Limb (tissue), 2 donors: ENCODE data around the gene DPH6.
"Not testable (repeated sequence)": the region's sequence is repeated elsewhere in the genome, so short reads cannot be mapped to it uniquely, and the experiment has no call there.

Experiments
- DNase-seq, 2 donors: peaks; one replicate each; pipeline ENCODE4 v3.0.0-alpha.2; 2016; ENCODE audit errors: extremely low spot score in 2 of 2

The DPH6 gene, protein sequence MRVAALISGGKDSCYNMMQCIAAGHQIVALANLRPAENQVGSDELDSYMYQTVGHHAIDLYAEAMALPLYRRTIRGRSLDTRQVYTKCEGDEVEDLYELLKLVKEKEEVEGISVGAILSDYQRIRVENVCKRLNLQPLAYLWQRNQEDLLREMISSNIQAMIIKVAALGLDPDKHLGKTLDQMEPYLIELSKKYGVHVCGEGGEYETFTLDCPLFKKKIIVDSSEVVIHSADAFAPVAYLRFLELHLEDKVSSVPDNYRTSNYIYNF

GRCh38 chr15:35545824-35546510 is at the start of gene DPH6:
Gene DPH6 (minus strand): TSS chr15:35546165. CDS start chr15:35546141, 24 bp downstream.
- peak; percentile 87 to 92 for DNase-seq

GRCh38 chr15:35595656-35596055 is 49.7 kb upstream of the DPH6 start:
- DNase-seq: no peak

DNA sequence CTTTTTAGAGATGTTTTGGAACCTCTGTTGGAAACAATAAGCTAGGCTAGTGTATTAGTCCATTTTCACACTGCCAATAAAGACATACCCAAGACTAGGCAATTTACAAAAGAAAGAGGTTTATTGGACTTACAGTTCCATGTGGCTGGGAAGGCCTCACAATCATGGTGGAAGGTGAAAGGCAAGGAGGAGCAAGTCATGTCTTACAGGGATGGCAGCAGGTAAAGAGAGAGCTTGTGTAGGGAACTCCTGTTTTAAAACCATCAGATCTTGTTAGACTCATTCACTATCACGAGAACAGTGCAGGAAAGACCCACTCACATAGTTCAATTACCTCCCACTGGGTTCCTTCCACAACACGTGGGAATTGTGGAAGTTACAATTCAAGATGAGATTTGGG is 46.0 kb upstream of the DPH6 start:
- not testable (repeated sequence) for DNase-seq

DNA sequence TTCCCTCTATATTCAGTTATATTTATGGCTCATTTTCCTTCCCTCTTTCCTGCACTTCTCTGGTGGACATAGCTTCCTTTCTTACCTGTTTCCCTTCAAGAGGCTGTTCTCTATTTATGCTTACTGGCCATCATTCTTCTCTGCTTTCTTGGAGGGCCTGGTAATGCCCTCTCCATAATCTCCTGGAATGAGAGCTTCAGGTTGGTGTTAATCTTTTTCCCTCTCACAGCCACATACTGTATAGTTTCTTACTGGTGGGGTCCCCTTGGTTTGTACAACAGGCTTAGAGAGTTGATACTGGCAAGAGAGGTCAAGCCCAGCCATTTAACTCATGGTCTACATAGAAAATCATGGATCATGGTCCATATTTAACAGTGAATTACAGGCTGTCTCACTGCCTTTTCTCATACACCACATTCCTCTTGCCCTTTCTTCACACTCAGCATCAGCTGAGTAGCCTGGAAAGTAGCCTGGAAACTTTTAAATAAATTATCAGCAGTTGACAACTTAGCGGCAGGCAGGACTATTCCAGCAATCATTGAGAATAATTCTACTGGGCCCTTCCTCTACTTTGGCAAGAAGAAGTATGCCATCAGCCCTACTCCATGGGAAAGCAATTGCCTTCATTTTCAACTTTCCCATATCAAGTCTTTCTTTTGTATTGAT is 38.0 kb upstream of the DPH6 start:
- no peak for DNase-seq

DNA sequence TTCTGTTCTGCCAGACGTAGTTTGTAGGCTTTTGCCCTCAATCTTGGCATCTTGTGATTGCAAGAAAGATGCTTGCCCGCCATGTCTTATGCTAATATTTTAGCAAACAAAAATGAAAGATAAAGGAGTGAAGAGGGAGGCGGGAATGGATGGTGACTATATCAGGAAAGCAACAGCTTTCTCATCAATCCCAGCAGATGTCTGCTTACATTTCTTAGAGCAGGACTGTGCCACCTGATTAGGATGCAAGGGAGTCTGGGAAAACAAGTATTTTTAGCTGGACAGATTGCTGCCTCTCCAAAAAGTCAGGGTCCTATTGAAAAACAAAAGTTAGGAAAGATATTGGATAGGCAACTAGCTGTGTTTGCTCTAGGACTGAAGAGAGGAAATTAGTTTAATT is 34.6 kb upstream of the DPH6 start:
- no peak for DNase-seq

DNA sequence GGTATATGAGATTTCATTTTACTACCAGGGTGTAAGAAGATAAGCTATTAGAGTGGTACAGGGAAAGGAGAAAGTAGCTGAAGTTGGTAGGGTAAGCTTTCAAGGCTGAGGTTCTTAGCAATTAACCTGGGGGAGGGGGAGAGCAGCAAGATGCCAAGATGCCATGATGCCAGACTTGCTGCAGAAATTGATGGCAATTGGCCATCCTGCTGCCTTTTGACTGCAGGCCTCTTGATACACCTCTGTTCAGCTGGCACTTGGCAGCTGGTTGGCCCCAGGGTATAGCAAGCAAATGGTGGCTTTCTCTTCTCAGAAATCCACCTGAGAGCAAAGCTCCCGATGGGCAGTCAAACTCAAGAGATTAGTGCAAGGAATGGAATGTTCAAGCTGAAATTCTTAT is 21.4 kb upstream of the DPH6 start:
- no peak for DNase-seq

DNA sequence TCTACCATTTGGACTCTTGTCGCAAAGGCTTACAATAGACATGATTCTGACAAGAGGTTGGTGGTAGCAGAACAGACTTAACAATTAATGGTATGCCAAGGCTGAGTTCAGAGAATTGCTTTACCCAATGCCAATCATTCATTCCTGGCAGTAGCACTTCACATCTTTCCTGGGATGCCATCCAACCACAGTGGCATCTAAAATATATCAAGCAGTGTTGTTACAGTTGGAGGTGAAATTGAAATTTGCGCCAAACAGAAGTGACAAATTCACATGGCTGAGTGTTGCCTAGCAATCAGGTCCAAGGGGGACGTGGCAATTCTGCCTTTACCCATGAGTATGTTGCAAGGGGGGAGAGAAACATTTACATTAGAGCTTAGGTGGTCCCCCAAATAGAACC is 21.0 kb upstream of the DPH6 start:
- DNase-seq: no peak

GRCh38 chr15:35565901-35566300 is 19.9 kb upstream of the DPH6 start:
- DNase-seq: no peak

GRCh38 chr15:35562641-35563040 is 16.7 kb upstream of the DPH6 start:
- no peak for DNase-seq

DNA sequence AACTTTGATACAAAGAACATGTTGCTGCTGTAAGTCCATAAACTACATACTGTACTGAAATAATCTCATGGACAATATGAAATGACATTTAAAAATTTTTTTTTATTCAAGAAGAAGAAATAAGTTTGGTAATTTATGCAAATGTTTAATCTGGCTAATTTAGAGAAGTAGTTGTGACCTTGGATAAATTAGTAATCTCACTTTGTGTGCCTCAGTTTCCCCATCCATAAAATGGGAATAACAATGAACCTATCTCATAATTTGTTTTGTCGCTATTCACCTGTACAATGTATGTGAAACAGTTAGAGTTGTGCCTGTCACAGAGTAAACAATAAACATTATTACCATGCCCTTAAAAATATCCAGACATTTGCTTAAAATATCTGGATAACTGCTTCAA is 15.3 kb upstream of the DPH6 start:
- DNase-seq: no peak

GRCh38 chr15:35560870-35561269 is 14.9 kb upstream of the DPH6 start:
- DNase-seq: no peak

DNA sequence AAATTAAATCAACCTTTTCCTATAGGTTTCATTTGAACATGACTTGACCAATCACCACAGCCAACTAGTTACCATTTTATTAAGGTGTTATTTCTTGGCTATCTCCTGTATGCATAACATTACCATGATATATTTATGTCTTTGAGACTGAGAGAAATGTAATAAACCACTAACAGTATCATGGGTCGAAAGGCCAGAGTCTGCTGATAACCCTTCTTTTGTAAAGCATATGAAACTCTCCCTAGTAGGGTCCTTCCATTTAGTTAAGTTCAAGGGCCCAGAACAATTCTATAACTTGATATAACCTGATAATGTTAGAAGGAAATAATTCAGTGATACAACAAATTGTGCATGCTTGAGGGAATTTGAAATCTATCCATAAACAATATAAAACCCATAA is 14.3 kb upstream of the DPH6 start:
- DNase-seq: no peak

GRCh38 chr15:35559683-35560082 is 13.7 kb upstream of the DPH6 start:
- DNase-seq: no peak

- no peak for DNase-seq
These were observed 11.6 kb upstream of the DPH6 start for GRCh38 chr15:35557544-35557943.

DNA sequence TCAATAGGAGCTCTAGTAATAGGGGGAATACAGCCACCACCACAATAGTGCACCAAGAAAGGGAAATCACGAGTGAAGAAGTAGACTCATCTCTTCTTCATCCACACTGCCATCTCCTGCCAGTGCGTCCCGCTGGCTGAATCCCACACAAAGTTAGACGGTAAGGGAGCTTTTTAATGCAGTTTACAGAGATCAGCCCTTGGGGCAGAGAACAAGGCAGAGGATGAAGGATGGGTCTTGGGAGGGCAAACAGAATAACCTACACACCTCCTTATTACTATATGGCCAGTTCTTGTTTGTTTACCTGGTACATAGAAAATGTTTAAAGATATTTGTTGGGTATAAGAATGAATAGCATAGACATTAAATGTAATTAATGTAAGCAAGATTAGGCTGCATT is 11.0 kb upstream of the DPH6 start:
- DNase-seq: no peak

DNA sequence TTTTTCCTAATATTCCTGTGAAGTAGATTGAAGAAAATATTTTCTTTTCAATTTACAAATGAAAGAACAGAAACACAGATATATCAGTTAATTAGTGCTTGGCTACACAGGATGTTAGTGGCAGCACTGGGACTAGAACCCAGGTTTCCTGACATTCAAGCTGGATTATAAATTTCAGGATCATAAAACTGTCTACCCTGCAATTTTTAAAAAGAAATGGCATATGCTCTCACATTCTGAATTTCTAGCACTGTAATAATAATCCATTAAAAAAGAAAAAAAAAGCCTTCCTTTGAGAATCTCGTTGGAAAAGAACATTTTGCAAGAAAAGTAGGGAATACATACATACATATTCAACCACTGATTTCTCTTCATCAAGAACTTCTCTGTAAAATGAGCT is 9.3 kb upstream of the DPH6 start:
- no peak for DNase-seq

- no peak for DNase-seq
These were observed 5.0 kb upstream of the DPH6 start for GRCh38 chr15:35550957-35551356.

- DNase-seq: no peak
These were observed 3.6 kb upstream of the DPH6 start for GRCh38 chr15:35549567-35549966.

GRCh38 chr15:35548435-35548834 is 2.5 kb upstream of the DPH6 start:
- DNase-seq: no peak

DNA sequence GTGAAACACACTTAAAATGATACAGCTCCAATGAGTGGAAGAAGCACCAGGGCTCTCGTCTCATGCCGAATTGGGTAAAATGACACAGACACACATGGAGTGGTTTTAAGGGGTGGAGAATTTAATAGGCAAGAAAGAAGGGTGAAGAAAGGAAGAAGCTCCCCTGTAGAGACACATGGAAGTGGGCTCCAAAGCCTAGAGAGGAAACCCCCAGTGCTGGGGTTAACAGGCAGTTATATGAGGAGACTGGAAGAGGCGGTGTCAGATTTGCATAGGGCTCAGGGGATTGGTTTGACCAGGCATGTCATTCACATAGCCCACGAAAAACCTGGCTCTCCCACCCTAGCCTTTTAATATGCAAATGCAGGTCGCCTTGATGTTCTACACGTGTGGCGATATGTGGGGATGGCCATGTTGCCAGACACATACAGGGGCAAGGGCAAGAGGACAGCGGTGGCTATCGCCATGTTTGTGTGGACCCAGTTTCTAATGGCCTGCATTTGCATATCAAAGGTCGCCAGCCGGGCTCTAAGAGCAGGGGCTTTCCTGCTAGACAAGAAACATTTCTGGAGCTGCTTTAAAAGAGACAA is 1.9 kb upstream of the DPH6 start:
- no peak for DNase-seq

GRCh38 chr15:35546511-35547381 is 781 bp upstream of the DPH6 start:
- no peak for DNase-seq
